ENCODE results near the gene L1TD1.

DNA sequence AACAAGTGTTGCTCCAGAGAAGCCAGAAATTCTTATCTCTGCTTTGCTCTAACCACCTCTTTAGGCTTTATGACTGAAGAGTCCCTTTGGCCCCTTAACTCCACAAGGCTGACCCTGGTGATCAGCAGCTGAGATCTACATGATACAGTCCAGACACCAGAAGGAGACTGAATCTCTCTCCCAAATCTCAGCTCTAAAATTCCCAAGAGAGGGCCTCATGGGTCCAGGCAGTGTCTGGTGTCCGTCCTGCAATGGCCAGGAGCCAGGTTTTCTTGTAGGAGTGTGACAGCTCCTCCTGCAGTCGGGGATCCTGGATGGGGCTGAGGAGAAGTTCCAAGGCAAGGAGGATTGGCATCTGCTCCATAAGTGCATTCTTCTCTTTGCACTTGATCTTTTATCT is 35.3 kb downstream of the L1TD1 start:
- TF ChIP-seq, protein P1, sequence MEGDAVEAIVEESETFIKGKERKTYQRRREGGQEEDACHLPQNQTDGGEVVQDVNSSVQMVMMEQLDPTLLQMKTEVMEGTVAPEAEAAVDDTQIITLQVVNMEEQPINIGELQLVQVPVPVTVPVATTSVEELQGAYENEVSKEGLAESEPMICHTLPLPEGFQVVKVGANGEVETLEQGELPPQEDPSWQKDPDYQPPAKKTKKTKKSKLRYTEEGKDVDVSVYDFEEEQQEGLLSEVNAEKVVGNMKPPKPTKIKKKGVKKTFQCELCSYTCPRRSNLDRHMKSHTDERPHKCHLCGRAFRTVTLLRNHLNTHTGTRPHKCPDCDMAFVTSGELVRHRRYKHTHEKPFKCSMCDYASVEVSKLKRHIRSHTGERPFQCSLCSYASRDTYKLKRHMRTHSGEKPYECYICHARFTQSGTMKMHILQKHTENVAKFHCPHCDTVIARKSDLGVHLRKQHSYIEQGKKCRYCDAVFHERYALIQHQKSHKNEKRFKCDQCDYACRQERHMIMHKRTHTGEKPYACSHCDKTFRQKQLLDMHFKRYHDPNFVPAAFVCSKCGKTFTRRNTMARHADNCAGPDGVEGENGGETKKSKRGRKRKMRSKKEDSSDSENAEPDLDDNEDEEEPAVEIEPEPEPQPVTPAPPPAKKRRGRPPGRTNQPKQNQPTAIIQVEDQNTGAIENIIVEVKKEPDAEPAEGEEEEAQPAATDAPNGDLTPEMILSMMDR (IDR thresholded peaks at IDR 0.05; ENCODE audit: low read depth, low read length, poor library complexity, severe bottlenecking) = no peak
- no peak for TF ChIP-seq EZH2phosphoT487 (IDR thresholded peaks at IDR 0.05; ENCODE audit: borderline replicate concordance, low read length)

Data from DOHH2 (cell line).